ENCODE results near the gene MAPK1IP1L.
A peak's percentile ranks its signal among the peaks of the same experiment; 100 is the strongest.

Gene MAPK1IP1L

GRCh38 chr14:55094292-55095157 is 43.1 kb downstream of the MAPK1IP1L start:
- FAIRE-seq (no peak), DNase-seq (ENCODE audit: low spot score) (no peak)

GRCh38 chr14:55097881-55098560 is 46.6 kb downstream of the MAPK1IP1L start:
- DNase-seq (ENCODE audit: low spot score) (no peak), FAIRE-seq (no peak)

GRCh38 chr14:55098561-55098898 is 47.1 kb downstream of the MAPK1IP1L start:
- FAIRE-seq (no peak), DNase-seq (ENCODE audit: low spot score) (no peak)

GRCh38 chr14:55099756-55100155 is 48.3 kb downstream of the MAPK1IP1L start:
- no peak for FAIRE-seq
- no peak for DNase-seq (ENCODE audit: low spot score)

- no peak for DNase-seq (ENCODE audit: low spot score)
These were observed 50.3 kb downstream of the MAPK1IP1L start for GRCh38 chr14:55101698-55102097.

GRCh38 chr14:55102141-55102621 is 50.7 kb downstream of the MAPK1IP1L start:
- peak; percentile 12 for DNase-seq (ENCODE audit: low spot score)
- FAIRE-seq: no peak

More at GRCh38 chr14:55101698-55102097, 50.3 kb downstream of the MAPK1IP1L start:
- no peak for FAIRE-seq

GRCh38 chr14:55103005-55103640 is 51.7 kb downstream of the MAPK1IP1L start:
- FAIRE-seq: no peak
- DNase-seq (ENCODE audit: low spot score): peak; percentile 61

- FAIRE-seq: no peak
- DNase-seq (ENCODE audit: low spot score): no peak
These were observed 52.8 kb downstream of the MAPK1IP1L start for GRCh38 chr14:55103971-55104954.

- FAIRE-seq (no peak), DNase-seq (ENCODE audit: low spot score) (no peak)
These were observed 54.5 kb downstream of the MAPK1IP1L start for GRCh38 chr14:55105991-55106390.

- peak; percentile 40 for FAIRE-seq
- peak; percentile 75 for DNase-seq (ENCODE audit: low spot score)
These were observed 56.5 kb downstream of the MAPK1IP1L start for GRCh38 chr14:55107766-55108554.

- DNase-seq (ENCODE audit: low spot score) (no peak), FAIRE-seq (no peak)
These were observed 58.4 kb downstream of the MAPK1IP1L start for GRCh38 chr14:55109836-55110235.

- no peak for FAIRE-seq
- no peak for DNase-seq (ENCODE audit: low spot score)
These were observed 59.8 kb downstream of the MAPK1IP1L start for GRCh38 chr14:55111122-55111708.

GRCh38 chr14:55114720-55115119 is 63.3 kb downstream of the MAPK1IP1L start:
- FAIRE-seq: no peak
- no peak for DNase-seq (ENCODE audit: low spot score)

- no peak for DNase-seq (ENCODE audit: low spot score)
- FAIRE-seq: no peak
These were observed 64.0 kb downstream of the MAPK1IP1L start for GRCh38 chr14:55115460-55115859.

- FAIRE-seq: no peak
- DNase-seq (ENCODE audit: low spot score): no peak
These were observed 64.4 kb downstream of the MAPK1IP1L start for GRCh38 chr14:55115861-55116245.

- no peak for FAIRE-seq
- no peak for DNase-seq (ENCODE audit: low spot score)
These were observed 65.0 kb downstream of the MAPK1IP1L start for GRCh38 chr14:55116246-55117030.

- no peak for DNase-seq (ENCODE audit: low spot score)
- FAIRE-seq: no peak
These were observed 66.5 kb downstream of the MAPK1IP1L start for GRCh38 chr14:55117803-55118441.

- FAIRE-seq: no peak
- DNase-seq (ENCODE audit: low spot score): no peak
These were observed 67.3 kb downstream of the MAPK1IP1L start for GRCh38 chr14:55118761-55119160.

Measured in RCC 7860 (cell line).